Astrocyte (in vitro differentiated cells and primary cell): ENCODE results near the gene UBE2Z. TPM values are rescaled to one million over a fixed set of nuclear protein-coding genes. Genes with fewer than 3 reads are reported as not detected.
"Not testable (repeated sequence)": the region's sequence is repeated elsewhere in the genome, so short reads cannot be mapped to it uniquely, and the experiment has no call there.

Experiments
- DNase-seq: peaks from one replicate; pipeline ENCODE4 v3.0.0-alpha.2; 2010; ENCODE audit warnings: low read depth
- FAIRE-seq: peaks from 2 replicates; lab custom pipeline; 2011; peaks lifted over from hg19 to GRCh38; lab: Jason Lieb, UNC
- H2AFZ ChIP-seq: 2 replicates; pipeline ENCODE4 v1.6.0; 2012; ENCODE audit warnings: low read depth, low read length, inconsistent platforms
- H3K27ac ChIP-seq: 2 replicates; pipeline ENCODE4 v1.5.1; 2011; ENCODE audit warnings: low read depth, low read length, inconsistent platforms
- H3K27me3 ChIP-seq: 2 replicates; pipeline ENCODE4 v1.6.0; 2011; ENCODE audit warnings: low read length, inconsistent platforms; ENCODE audit not compliant: insufficient read depth
- H3K36me3 ChIP-seq: 2 replicates; pipeline ENCODE4 v1.5.1; 2011; ENCODE audit warnings: low read length, inconsistent platforms; ENCODE audit not compliant: insufficient read depth
- H3K4me1 ChIP-seq: 2 replicates; pipeline ENCODE4 v1.5.1; 2011; ENCODE audit warnings: low read length, inconsistent platforms; ENCODE audit not compliant: insufficient read depth
- H3K4me2 ChIP-seq: 2 replicates; pipeline ENCODE4 v1.6.0; 2012; ENCODE audit warnings: low read length, inconsistent platforms
- H3K4me3 ChIP-seq: 2 replicates; pipeline ENCODE4 v1.5.1; 2011; ENCODE audit warnings: low read depth, mild to moderate bottlenecking, low read length, inconsistent platforms; ENCODE audit not compliant: insufficient read depth
- H3K79me2 ChIP-seq: 2 replicates; pipeline ENCODE4 v1.6.0; 2012; ENCODE audit warnings: mild to moderate bottlenecking, low read length, inconsistent platforms; ENCODE audit not compliant: insufficient read depth
- H3K9ac ChIP-seq: 2 replicates; pipeline ENCODE4 v1.6.0; 2012; ENCODE audit warnings: mild to moderate bottlenecking, low read length, inconsistent platforms
- H3K9me3 ChIP-seq: 2 replicates; pipeline ENCODE4 v1.5.1; 2012; ENCODE audit warnings: low read depth, mild to moderate bottlenecking, low read length, inconsistent platforms; ENCODE audit not compliant: insufficient read depth
- H4K20me1 ChIP-seq: 2 replicates; pipeline ENCODE4 v1.6.0; 2012; ENCODE audit warnings: low read length, inconsistent platforms; ENCODE audit not compliant: insufficient read depth
- H3K27ac Mint-ChIP-seq: one replicate; pipeline ENCODE4 v1.8.0; 2021; ENCODE audit warnings: mild to moderate bottlenecking, mixed read lengths; ENCODE audit not compliant: unreplicated experiment
- H3K27me3 Mint-ChIP-seq: one replicate; pipeline ENCODE4 v1.8.0; 2021; ENCODE audit warnings: low read depth, mixed read lengths; ENCODE audit not compliant: unreplicated experiment
- H3K36me3 Mint-ChIP-seq: one replicate; pipeline ENCODE4 v1.8.0; 2021; ENCODE audit warnings: low read depth, mixed read lengths; ENCODE audit not compliant: unreplicated experiment
- H3K4me1 Mint-ChIP-seq: one replicate; pipeline ENCODE4 v1.8.0; 2021; ENCODE audit warnings: low read depth, mixed read lengths; ENCODE audit not compliant: unreplicated experiment
- H3K4me3 Mint-ChIP-seq: one replicate; pipeline ENCODE4 v1.8.0; 2021; ENCODE audit warnings: mild to moderate bottlenecking, moderate library complexity, mixed read lengths; ENCODE audit not compliant: unreplicated experiment
- H3K9me3 Mint-ChIP-seq: one replicate; pipeline ENCODE4 v1.8.0; 2021; ENCODE audit warnings: mild to moderate bottlenecking, mixed read lengths; ENCODE audit not compliant: unreplicated experiment
- CTCF ChIP-seq: IDR thresholded peaks from 2 replicates; pipeline ENCODE4 v1.5.1; 2011; ENCODE audit warnings: low read depth, mild to moderate bottlenecking, inconsistent platforms, low read length, moderate library complexity; ENCODE audit not compliant: insufficient read depth
- EZH2 ChIP-seq: IDR thresholded peaks from 2 replicates; pipeline ENCODE4 v1.6.1; 2012; ENCODE audit warnings: mild to moderate bottlenecking, low read length, inconsistent platforms; ENCODE audit not compliant: insufficient read depth
- total RNA-seq: library from RNA; stranded (reverse); gene quantifications from 2 replicates; pipeline ENCODE4 v1.2.1, GENCODE V29; 2021

UBE2Z gene
- total RNA-seq, 1 donor from 2014 or later: 103 TPM

- no peak for DNase-seq
- H3K4me1 Mint-ChIP-seq: peaks cover 5% of the 10 kb centered on the region
- H3K27ac Mint-ChIP-seq: no peak overlapping the region
- no peak for TF ChIP-seq CTCF
- Histone ChIP-seq H3K4me2 (no peak overlapping the region), H3K27me3 (peaks cover 17% of the 10 kb centered on the region), H2AFZ (no peak overlapping the region), H3K4me1 (no peaks in the 10 kb centered on the region), H3K79me2 (no peaks in the 10 kb centered on the region), H3K9me3 (no peaks in the 10 kb centered on the region), H4K20me1 (no peaks in the 10 kb centered on the region), H3K4me3 (no peak overlapping the region), H3K9ac (no peak overlapping the region), H3K27ac (no peak overlapping the region), H3K36me3 (no peaks in the 10 kb centered on the region)
- FAIRE-seq: no peak
- H3K27me3 Mint-ChIP-seq: peaks cover 7% of the 10 kb centered on the region
- peaks cover 1% of the 10 kb centered on the region for H3K9me3 Mint-ChIP-seq
- H3K4me3 Mint-ChIP-seq: no peak overlapping the region
- H3K36me3 Mint-ChIP-seq: peaks cover 6% of the 10 kb centered on the region
These were observed 37.1 kb upstream of the UBE2Z start for GRCh38 chr17:48871035-48871550.

- H3K27me3 ChIP-seq: peaks cover 19% of the 10 kb centered on the region
- peak overlapping the region; percentile 50 for H3K27ac Mint-ChIP-seq
- H3K4me1 Mint-ChIP-seq: peaks cover 5% of the 10 kb centered on the region
- H3K36me3 ChIP-seq: no peaks in the 10 kb centered on the region
- H3K4me3 ChIP-seq: no peak overlapping the region
- no peaks in the 10 kb centered on the region for H3K4me1 ChIP-seq
- H3K9me3 ChIP-seq: no peaks in the 10 kb centered on the region
- no peak overlapping the region for H3K27ac ChIP-seq
- no peaks in the 10 kb centered on the region for H3K79me2 ChIP-seq
- H4K20me1 ChIP-seq: no peaks in the 10 kb centered on the region
- TF ChIP-seq CTCF: no peak
- no peak for TF ChIP-seq EZH2
- H3K27me3 Mint-ChIP-seq: peaks cover 7% of the 10 kb centered on the region
- H3K4me2 ChIP-seq: no peak overlapping the region
- H3K36me3 Mint-ChIP-seq: peaks cover 3% of the 10 kb centered on the region
- DNase-seq: no peak
- no peak overlapping the region for H3K4me3 Mint-ChIP-seq
- no peak overlapping the region for H3K9ac ChIP-seq
- no peak overlapping the region for H2AFZ ChIP-seq
- H3K9me3 Mint-ChIP-seq: peaks cover 1% of the 10 kb centered on the region
- FAIRE-seq: no peak
These were observed 36.5 kb upstream of the UBE2Z start for GRCh38 chr17:48871551-48872351.

GRCh38 chr17:48872409-48872808, 35.8 kb upstream of the UBE2Z start:
- not testable (repeated sequence) for FAIRE-seq, H3K79me2 ChIP-seq, H3K36me3 ChIP-seq, H3K9me3 ChIP-seq, H3K27me3 Mint-ChIP-seq, H2AFZ ChIP-seq, H3K4me3 Mint-ChIP-seq, H3K4me1 Mint-ChIP-seq, H3K36me3 Mint-ChIP-seq, H3K4me2 ChIP-seq, DNase-seq, H3K9me3 Mint-ChIP-seq, H4K20me1 ChIP-seq, H3K27ac ChIP-seq, H3K4me3 ChIP-seq, H3K9ac ChIP-seq, H3K4me1 ChIP-seq
- H3K27ac Mint-ChIP-seq: peak overlapping the region; percentile 50
- H3K27me3 ChIP-seq: peaks cover 22% of the 10 kb centered on the region
